Liver (tissue), 9 donors: Measurements from ENCODE around the gene ITIH5. TPM values are rescaled to one million over a fixed set of nuclear protein-coding genes. Genes with fewer than 3 reads are reported as not detected.
A peak's percentile ranks its signal among the peaks of the same experiment; 100 is the strongest.

ENCODE experiments used
- DNase-seq: peaks from one replicate; pipeline ENCODE4 v3.0.0-alpha.2; 2017; ENCODE audit warnings: low spot score
- H3K27ac ChIP-seq, 2 donors: one replicate each; pipeline ENCODE4 v1.7.0; 2013; ENCODE audit warnings: inconsistent platforms in 2 of 2, low read length in 2 of 2, control low read depth in 1 of 2, low read depth in 1 of 2, mild to moderate bottlenecking in 1 of 2
- H3K27me3 ChIP-seq, 4 donors: one replicate each; pipeline versions ENCODE4 v1.6.1 to v1.7.0; 2013; ENCODE audit warnings: low read length in 3 of 4, inconsistent platforms in 1 of 4, mild to moderate bottlenecking in 1 of 4, moderate library complexity in 1 of 4; ENCODE audit not compliant: control insufficient read depth in 4 of 4, insufficient read depth in 4 of 4
- H3K36me3 ChIP-seq, 4 donors: one replicate each; pipeline versions ENCODE4 v1.6.1 to v1.7.0; 2013; ENCODE audit warnings: low read length in 3 of 4, mild to moderate bottlenecking in 3 of 4, low read depth in 1 of 4, moderate library complexity in 1 of 4; ENCODE audit not compliant: control insufficient read depth in 4 of 4, insufficient read depth in 3 of 4
- H3K4me1 ChIP-seq, 4 donors: one replicate each; pipeline versions ENCODE4 v1.6.1 to v1.7.0; 2013; ENCODE audit warnings: low read length in 3 of 4, mild to moderate bottlenecking in 3 of 4, moderate library complexity in 1 of 4; ENCODE audit not compliant: control insufficient read depth in 4 of 4, insufficient read depth in 4 of 4
- H3K4me3 ChIP-seq, 3 donors: one replicate each; pipeline versions ENCODE4 v1.6.1 to v1.7.0; 2013; ENCODE audit warnings: low read length in 3 of 3, control low read depth in 1 of 3, low read depth in 1 of 3, mild to moderate bottlenecking in 1 of 3
- H3K9ac ChIP-seq, 2 donors: one replicate each; pipeline ENCODE4 v1.7.0; 2013; ENCODE audit warnings: low read length in 2 of 2, mild to moderate bottlenecking in 2 of 2, moderate library complexity in 2 of 2, control low read depth in 1 of 2, low read depth in 1 of 2
- H3K9me3 ChIP-seq, 4 donors: one replicate each; pipeline versions ENCODE4 v1.6.1 to v1.7.0; 2013; ENCODE audit warnings: low read length in 3 of 4; ENCODE audit not compliant: control insufficient read depth in 4 of 4
- EGR1 ChIP-seq, 2 donors: IDR thresholded peaks; 2 replicates each; pipeline ENCODE4 v1.6.1; 2016 to 2018; ENCODE audit warnings: antibody characterized with exemption in 2 of 2, low read depth in 2 of 2
- FOXA1 ChIP-seq: IDR thresholded peaks from 2 replicates; pipeline ENCODE4 v1.6.1; 2016; ENCODE audit warnings: antibody characterized with exemption
- FOXA2 ChIP-seq: IDR thresholded peaks from 2 replicates; pipeline ENCODE4 v1.6.1; 2016; ENCODE audit warnings: antibody characterized with exemption
- GABPA ChIP-seq, 2 donors: IDR thresholded peaks in 1 of 2; conservative IDR thresholded peaks in 1 of 2; 2 replicates each; pipeline ENCODE4 v1.6.1; 2016; ENCODE audit warnings: antibody characterized with exemption in 2 of 2, mild to moderate bottlenecking in 1 of 2, moderate library complexity in 1 of 2
- HNF4A ChIP-seq, 2 donors: conservative IDR thresholded peaks; 2 replicates each; pipeline ENCODE4 v1.6.1; 2016; ENCODE audit warnings: antibody characterized with exemption in 2 of 2, mild to moderate bottlenecking in 2 of 2
- HNF4G ChIP-seq: IDR thresholded peaks from 2 replicates; pipeline ENCODE4 v1.6.1; 2016; ENCODE audit warnings: antibody characterized with exemption
- JUND ChIP-seq, 2 donors: IDR thresholded peaks; 2 replicates each; pipeline ENCODE4 v1.6.1; 2016; ENCODE audit warnings: antibody characterized with exemption in 2 of 2
- MAX ChIP-seq: IDR thresholded peaks from 2 replicates; pipeline ENCODE4 v1.6.1; 2016; ENCODE audit warnings: antibody characterized with exemption
- NR2F2 ChIP-seq: IDR thresholded peaks from 2 replicates; pipeline ENCODE4 v1.6.1; 2016; ENCODE audit warnings: antibody characterized with exemption
- RAD21 ChIP-seq, 2 donors: IDR thresholded peaks; 2 replicates each; pipeline ENCODE4 v1.6.1; 2016; ENCODE audit warnings: antibody characterized with exemption in 2 of 2, mild to moderate bottlenecking in 2 of 2
- RXRA ChIP-seq, 2 donors: IDR thresholded peaks; 2 replicates each; pipeline ENCODE4 v1.6.1; 2017 to 2018; ENCODE audit warnings: antibody characterized with exemption in 2 of 2, mild to moderate bottlenecking in 1 of 2
- SP1 ChIP-seq: IDR thresholded peaks from 2 replicates; pipeline ENCODE4 v1.6.1; 2018; ENCODE audit warnings: antibody characterized with exemption, mild to moderate bottlenecking
- TAF1 ChIP-seq: conservative IDR thresholded peaks from 2 replicates; pipeline ENCODE4 v1.6.1; 2016; ENCODE audit warnings: antibody characterized with exemption, mild to moderate bottlenecking
- YY1 ChIP-seq: IDR thresholded peaks from 2 replicates; pipeline ENCODE4 v1.6.1; 2016; ENCODE audit warnings: antibody characterized with exemption, mild to moderate bottlenecking
- ZBTB33 ChIP-seq: IDR thresholded peaks from 2 replicates; pipeline ENCODE4 v1.6.1; 2016; ENCODE audit warnings: antibody characterized with exemption
- WGBS: extraction: QIAGEN DNeasy Blood & Tissue Kit; methylation state at CpG from one replicate; pipeline ENCODE4 v1.1.7; 2013; 5-methylcytosine and 5-hydroxymethylcytosine counted together
- polyA plus RNA-seq, 2 donors: library from polyadenylated mRNA; stranded (reverse) in 1 of 2; unstranded in 1 of 2; fragments of 200-250 nt in 1 of 2; fragments of >200 nt in 1 of 2; fragmentation: Nextera tagmentation in 1 of 2; extraction: Ambion mirVana in 1 of 2; gene quantifications; one replicate each; pipeline versions ENCODE4 v1.2.1 to v1.2.3, GENCODE V29; 2013 to 2015
- total RNA-seq, 2 donors: library from RNA; depleted of rRNA; stranded (reverse); fragments of >200 nt; gene quantifications; one replicate each; pipeline ENCODE4 v1.2.3, GENCODE V29; 2014
- TF ChIP-seq, protein P1 (sequence below): fragments of 150-350 bp; IDR thresholded peaks from 2 replicates; pipeline ENCODE4 v1.5.1; 2017; ENCODE audit warnings: improper control_type of control experiment, low read depth, low read length; ENCODE audit not compliant: missing input control
- TF ChIP-seq, protein P2 (sequence below): IDR thresholded peaks from 2 replicates; pipeline ENCODE4 v1.6.1; 2016; ENCODE audit warnings: antibody characterized with exemption, mild to moderate bottlenecking
- TF ChIP-seq, protein P3 (sequence below): IDR thresholded peaks from 2 replicates; pipeline ENCODE4 v1.6.1; 2016; ENCODE audit warnings: antibody characterized with exemption
- donor health status: healthy.
- donor health status: healthy.
- donor health status: healthy.
- donor health status: healthy.
- donor health status: healthy.

The ITIH5 gene
- total and polyA plus RNA-seq, 4 donors, result 0.60 to 1.3 (median 0.98) TPM

GRCh38 chr10:7706534-7707073 is 39.8 kb upstream of the ITIH5 start:
- H3K9ac ChIP-seq, result no peak overlapping the region
- WGBS, result 35% methylated on average over 4 of the region's 4 CpGs
- TF ChIP-seq GABPA (IDR thresholded peaks at IDR 0.05 in 1 of 2, conservative IDR thresholded peaks at IDR 0.05 in 1 of 2), result no peak
- TF ChIP-seq, protein P1, sequence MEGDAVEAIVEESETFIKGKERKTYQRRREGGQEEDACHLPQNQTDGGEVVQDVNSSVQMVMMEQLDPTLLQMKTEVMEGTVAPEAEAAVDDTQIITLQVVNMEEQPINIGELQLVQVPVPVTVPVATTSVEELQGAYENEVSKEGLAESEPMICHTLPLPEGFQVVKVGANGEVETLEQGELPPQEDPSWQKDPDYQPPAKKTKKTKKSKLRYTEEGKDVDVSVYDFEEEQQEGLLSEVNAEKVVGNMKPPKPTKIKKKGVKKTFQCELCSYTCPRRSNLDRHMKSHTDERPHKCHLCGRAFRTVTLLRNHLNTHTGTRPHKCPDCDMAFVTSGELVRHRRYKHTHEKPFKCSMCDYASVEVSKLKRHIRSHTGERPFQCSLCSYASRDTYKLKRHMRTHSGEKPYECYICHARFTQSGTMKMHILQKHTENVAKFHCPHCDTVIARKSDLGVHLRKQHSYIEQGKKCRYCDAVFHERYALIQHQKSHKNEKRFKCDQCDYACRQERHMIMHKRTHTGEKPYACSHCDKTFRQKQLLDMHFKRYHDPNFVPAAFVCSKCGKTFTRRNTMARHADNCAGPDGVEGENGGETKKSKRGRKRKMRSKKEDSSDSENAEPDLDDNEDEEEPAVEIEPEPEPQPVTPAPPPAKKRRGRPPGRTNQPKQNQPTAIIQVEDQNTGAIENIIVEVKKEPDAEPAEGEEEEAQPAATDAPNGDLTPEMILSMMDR, result no peak
- no peak for TF ChIP-seq FOXA2
- TF ChIP-seq NR2F2, result no peak
- TF ChIP-seq RXRA (IDR thresholded peaks at IDR 0.05), result no peak
- no peak for TF ChIP-seq EGR1 (IDR thresholded peaks at IDR 0.05; ENCODE audit: low read depth in 2 of 2)
- no peak for TF ChIP-seq ZBTB33
- TF ChIP-seq MAX, result no peak
- TF ChIP-seq, protein P2, sequence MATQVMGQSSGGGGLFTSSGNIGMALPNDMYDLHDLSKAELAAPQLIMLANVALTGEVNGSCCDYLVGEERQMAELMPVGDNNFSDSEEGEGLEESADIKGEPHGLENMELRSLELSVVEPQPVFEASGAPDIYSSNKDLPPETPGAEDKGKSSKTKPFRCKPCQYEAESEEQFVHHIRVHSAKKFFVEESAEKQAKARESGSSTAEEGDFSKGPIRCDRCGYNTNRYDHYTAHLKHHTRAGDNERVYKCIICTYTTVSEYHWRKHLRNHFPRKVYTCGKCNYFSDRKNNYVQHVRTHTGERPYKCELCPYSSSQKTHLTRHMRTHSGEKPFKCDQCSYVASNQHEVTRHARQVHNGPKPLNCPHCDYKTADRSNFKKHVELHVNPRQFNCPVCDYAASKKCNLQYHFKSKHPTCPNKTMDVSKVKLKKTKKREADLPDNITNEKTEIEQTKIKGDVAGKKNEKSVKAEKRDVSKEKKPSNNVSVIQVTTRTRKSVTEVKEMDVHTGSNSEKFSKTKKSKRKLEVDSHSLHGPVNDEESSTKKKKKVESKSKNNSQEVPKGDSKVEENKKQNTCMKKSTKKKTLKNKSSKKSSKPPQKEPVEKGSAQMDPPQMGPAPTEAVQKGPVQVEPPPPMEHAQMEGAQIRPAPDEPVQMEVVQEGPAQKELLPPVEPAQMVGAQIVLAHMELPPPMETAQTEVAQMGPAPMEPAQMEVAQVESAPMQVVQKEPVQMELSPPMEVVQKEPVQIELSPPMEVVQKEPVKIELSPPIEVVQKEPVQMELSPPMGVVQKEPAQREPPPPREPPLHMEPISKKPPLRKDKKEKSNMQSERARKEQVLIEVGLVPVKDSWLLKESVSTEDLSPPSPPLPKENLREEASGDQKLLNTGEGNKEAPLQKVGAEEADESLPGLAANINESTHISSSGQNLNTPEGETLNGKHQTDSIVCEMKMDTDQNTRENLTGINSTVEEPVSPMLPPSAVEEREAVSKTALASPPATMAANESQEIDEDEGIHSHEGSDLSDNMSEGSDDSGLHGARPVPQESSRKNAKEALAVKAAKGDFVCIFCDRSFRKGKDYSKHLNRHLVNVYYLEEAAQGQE, result no peak
- no peak for TF ChIP-seq FOXA1
- TF ChIP-seq JUND (IDR thresholded peaks at IDR 0.05), result no peak
- TF ChIP-seq TAF1, result no peak
- no peak for TF ChIP-seq HNF4G
- TF ChIP-seq, protein P3, sequence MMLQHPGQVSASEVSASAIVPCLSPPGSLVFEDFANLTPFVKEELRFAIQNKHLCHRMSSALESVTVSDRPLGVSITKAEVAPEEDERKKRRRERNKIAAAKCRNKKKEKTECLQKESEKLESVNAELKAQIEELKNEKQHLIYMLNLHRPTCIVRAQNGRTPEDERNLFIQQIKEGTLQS, result no peak
- no peak for TF ChIP-seq YY1
- no peak for TF ChIP-seq SP1
- TF ChIP-seq RAD21 (IDR thresholded peaks at IDR 0.05), result no peak
- TF ChIP-seq HNF4A (conservative IDR thresholded peaks at IDR 0.05), result no peak
- peak overlapping the region; percentile 32 to 93 (median 72) for H3K4me3 ChIP-seq
- peaks cover 0 to 14% (median under 1%) of the 10 kb centered on the region in 4 donors for H3K36me3 ChIP-seq
- peak overlapping the region; percentile 19 to 42 for H3K27ac ChIP-seq
- peaks cover 11 to 70% (median 56%) of the 10 kb centered on the region in 4 donors for H3K4me1 ChIP-seq
- no peaks in the 10 kb centered on the region for H3K9me3 ChIP-seq
- no peak for DNase-seq
- no peaks in the 10 kb centered on the region for H3K27me3 ChIP-seq
